ENCODE data around the gene SYNDIG1.

DNA sequence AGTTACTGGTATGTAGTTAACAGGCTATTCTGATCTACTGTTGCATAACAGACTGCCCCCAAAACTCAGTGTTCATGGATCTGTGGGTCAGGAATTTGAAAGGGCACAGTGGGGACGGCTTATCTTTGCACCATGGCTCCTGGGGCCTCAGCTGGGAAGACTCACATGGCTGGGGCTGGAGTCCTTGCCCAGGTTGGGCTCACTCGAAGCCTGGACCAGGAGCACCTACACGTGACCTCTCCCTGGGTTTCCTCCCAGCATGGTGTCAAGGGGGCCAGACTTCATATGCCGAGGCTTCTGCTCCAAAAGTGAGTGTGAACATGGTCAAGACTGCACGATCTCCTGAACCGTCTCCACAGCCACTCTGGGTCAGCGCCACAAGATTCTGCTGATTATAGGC, 11.7 kb downstream of the SYNDIG1 start:
- TF ChIP-seq CTCF (conservative IDR thresholded peaks at IDR 0.05; ENCODE audit: low read depth, low read length) (no peak), NFE2L2 (IDR thresholded peaks at IDR 0.05; ENCODE audit: low read depth, low read length) (no peak)

All from IMR-90 (cell line).